ENCODE measurements around the gene LARGE1.

The LARGE1 gene

GRCh38 chr22:33337524-33337923 is 582.8 kb downstream of the LARGE1 start:
- no peak for DNase-seq

- DNase-seq = no peak
Observed at GRCh38 chr22:33335611-33336279, 584.5 kb downstream of the LARGE1 start.

GRCh38 chr22:33332538-33332937 is 587.7 kb downstream of the LARGE1 start:
- no peak for DNase-seq

- no peak for DNase-seq
Observed at GRCh38 chr22:33331017-33331416, 589.3 kb downstream of the LARGE1 start.

GRCh38 chr22:33330534-33330933 is 589.7 kb downstream of the LARGE1 start:
- DNase-seq = no peak

- no peak for DNase-seq
Observed at GRCh38 chr22:33329398-33329797, 590.9 kb downstream of the LARGE1 start.

- DNase-seq = no peak
Observed at GRCh38 chr22:33328789-33329296, 591.4 kb downstream of the LARGE1 start.

GRCh38 chr22:33327348-33327860 is 592.9 kb downstream of the LARGE1 start:
- no peak for DNase-seq

- DNase-seq = no peak
Observed at GRCh38 chr22:33326540-33327295, 593.6 kb downstream of the LARGE1 start.

- DNase-seq = no peak
Observed at GRCh38 chr22:33325232-33326004, 594.9 kb downstream of the LARGE1 start.

GRCh38 chr22:33324228-33324627 is 596.0 kb downstream of the LARGE1 start:
- DNase-seq = no peak

GRCh38 chr22:33321466-33321865 is 598.8 kb downstream of the LARGE1 start:
- no peak for DNase-seq

- no peak for DNase-seq
Observed at GRCh38 chr22:33315954-33316353, 604.3 kb downstream of the LARGE1 start.

GRCh38 chr22:33315117-33315516 is 605.2 kb downstream of the LARGE1 start:
- no peak for DNase-seq

- DNase-seq = no peak
Observed at GRCh38 chr22:33314316-33314715, 606.0 kb downstream of the LARGE1 start.

GRCh38 chr22:33303099-33303498 is 617.2 kb downstream of the LARGE1 start:
- DNase-seq = no peak

- DNase-seq = no peak
Observed at GRCh38 chr22:33302549-33302948, 617.7 kb downstream of the LARGE1 start.

GRCh38 chr22:33302049-33302545 is 618.2 kb downstream of the LARGE1 start:
- DNase-seq = peak; percentile 6

- no peak for DNase-seq
Observed at GRCh38 chr22:33300165-33300564, 620.1 kb downstream of the LARGE1 start.

GRCh38 chr22:33299245-33299956 is 620.9 kb downstream of the LARGE1 start:
- DNase-seq = no peak

- no peak for DNase-seq
Observed at GRCh38 chr22:33296941-33297340, 623.3 kb downstream of the LARGE1 start.

GRCh38 chr22:33288078-33288477 is 632.2 kb downstream of the LARGE1 start:
- DNase-seq = no peak
